NCI-H2196 (cell line): ENCODE results near the gene FAM170A.

Experiments used
- DNase-seq: peaks from one replicate; lab custom pipeline; 2025; ENCODE audit not compliant: unreplicated experiment; lab: John Stamatoyannopoulos, UW

The FAM170A gene, protein sequence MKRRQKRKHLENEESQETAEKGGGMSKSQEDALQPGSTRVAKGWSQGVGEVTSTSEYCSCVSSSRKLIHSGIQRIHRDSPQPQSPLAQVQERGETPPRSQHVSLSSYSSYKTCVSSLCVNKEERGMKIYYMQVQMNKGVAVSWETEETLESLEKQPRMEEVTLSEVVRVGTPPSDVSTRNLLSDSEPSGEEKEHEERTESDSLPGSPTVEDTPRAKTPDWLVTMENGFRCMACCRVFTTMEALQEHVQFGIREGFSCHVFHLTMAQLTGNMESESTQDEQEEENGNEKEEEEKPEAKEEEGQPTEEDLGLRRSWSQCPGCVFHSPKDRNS

DNA sequence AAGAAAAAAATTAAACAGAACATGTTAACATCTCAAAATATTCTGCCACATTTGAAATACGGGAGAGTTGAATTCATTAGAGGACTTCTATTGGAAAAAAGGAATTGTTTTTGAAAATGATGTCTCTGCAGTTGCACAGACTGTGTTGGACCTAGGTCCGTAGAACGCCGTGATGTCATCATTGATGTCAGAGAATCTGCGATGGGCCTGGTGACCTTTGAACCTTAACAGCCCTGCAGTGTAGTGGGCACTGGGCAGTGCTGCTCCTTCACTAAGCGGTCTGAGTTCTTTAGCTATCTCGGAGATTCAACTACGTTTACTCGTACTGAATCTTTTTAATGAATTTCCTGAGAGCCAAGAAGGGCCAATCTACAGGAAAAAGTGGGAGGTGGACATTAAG lies at the start of gene FAM170A:
Gene FAM170A, plus strand, starts transcription at position 220 of the 400 bp plus-strand sequence. CDS start 211 bp downstream, outside the sequence.
- no peak for DNase-seq

DNA sequence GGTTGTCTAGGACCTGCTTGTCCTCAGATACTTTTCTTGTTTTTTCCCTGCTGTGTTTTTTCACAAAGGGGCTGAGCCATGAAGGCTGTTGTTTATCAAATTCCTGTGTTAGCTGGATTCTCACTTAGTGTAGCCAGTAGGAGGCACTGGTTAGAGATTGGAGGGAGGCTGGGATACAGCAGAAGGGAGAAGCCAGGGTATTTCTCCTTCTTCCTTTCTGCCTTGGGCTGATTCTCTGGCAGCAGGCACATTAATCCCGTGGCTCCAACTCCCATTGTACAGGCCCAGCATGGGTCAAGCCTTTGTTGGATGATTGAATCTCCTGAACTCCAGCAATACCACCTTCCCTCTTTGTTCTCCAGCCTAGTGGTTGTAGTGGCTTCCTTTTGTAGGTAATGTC lies 46.4 kb upstream of the FAM170A start:
- DNase-seq = no peak

DNA sequence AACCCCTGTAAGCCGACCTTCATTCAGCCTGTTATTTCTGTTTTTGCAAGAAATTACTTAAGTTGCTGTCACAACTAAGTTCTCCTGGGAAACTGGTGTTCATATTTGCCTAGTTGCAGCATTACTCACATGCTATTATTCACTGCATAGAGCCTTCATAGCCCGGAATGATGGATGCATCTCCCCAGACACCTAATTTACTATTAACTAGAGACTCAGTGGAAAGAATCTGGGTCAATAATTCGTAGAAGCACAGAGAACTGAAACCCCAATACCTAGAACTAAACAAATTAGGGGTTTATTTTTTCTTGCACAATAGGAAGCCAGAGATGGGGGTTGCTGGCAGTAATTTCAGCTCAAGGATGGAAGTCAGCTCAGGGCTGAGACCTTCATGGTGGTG lies 45.7 kb upstream of the FAM170A start:
- DNase-seq = no peak

DNA sequence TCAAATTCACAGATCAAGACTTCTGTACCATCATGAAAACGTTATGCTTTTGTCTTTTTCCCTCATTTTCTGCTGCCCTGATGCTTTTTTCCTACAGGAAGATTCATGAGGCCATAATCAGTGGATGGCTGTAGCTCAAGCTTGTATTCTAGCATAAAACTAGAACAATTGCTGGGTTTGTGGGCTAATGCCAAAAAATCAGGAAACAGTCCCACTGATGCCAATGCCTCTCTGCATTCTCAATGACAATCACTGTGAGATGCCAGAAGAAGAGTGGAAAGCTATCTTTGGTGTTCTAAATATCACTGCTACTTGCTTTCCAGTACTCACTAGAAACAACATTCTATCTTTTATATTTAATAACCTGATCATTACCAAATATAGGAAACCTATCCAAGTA lies 33.3 kb upstream of the FAM170A start:
- DNase-seq = no peak

DNA sequence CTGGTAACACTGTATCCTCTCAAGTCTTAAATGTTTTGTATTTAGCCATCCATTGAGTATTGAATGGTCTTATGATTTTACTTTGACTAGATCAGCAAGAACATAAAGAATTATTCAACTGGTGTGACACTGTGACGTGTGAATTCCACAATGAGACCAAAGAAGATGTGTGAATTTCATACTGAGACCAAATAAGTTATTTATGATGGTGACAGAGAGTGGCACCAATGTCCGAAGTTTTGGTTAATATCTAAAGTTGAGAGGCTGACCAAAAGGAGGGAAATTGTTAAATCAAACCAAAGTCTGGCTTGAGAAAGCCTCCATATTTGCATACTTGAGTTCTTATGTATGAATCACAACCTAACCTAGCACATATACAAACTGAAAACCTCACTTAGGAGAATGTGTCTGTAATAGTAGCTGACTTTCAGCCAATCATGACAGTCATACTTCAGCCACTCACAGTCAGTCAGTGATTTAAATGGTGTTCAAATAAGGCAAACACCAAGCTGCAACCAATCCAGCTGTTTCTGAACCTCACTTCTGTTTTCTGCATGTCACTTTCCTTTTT lies 31.5 kb upstream of the FAM170A start:
- no peak for DNase-seq

DNA sequence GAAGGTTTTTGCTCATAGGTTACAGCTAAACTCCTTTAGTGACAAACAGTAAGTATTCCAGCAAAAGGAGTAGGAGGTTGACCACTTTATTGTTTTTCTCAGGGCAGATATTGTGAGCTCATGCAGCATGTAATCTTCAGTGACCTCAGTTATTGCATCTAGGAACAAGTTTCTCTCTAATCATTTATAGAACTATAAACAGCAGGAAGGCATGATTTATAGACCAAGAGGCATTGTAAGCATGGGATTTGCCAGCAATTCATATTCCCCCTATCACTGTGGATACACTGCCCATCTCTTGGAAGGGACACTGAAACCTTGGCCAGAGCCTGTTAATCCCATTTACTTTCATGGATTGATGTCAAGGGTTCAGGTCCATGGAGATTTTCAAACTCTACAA lies 15.4 kb upstream of the FAM170A start:
- no peak for DNase-seq

DNA sequence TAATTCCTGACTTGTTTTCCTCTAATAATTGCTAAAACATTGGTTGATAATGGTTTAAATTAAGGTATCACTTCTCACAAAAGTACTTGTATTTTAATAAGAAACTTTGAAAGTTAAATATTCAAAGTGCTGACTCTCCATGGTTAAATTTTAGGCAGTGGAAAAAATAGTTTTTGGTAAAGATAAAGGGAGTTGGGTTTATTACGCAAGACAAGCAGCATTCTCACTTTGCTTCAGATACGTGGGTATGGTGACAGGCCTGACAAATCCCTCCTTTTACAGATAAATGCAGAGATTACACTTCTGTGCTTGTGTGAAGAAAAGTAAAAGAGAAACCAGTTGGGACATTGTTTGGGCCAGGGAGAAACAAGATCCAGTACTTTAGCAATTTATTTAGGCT lies 14.5 kb upstream of the FAM170A start:
- DNase-seq = no peak

DNA sequence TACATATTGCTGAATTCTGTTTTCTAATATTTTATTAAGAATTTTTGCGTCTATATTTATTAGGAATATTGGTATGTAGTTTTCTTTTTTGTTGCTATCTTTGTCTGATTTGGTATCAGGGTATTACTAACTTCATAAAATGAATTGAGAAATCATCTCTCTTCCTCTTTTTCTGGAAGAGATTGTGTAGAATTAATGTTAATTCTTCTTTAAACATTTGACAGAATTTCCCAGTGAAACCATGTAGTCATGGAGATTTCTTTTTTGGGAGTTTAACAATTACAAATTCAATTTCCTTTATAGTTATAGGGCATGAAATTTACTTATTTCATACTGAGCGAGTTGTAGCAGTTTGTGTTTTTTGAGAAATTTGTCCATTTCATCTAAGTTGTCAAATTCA lies 3.3 kb upstream of the FAM170A start:
- no peak for DNase-seq

DNA sequence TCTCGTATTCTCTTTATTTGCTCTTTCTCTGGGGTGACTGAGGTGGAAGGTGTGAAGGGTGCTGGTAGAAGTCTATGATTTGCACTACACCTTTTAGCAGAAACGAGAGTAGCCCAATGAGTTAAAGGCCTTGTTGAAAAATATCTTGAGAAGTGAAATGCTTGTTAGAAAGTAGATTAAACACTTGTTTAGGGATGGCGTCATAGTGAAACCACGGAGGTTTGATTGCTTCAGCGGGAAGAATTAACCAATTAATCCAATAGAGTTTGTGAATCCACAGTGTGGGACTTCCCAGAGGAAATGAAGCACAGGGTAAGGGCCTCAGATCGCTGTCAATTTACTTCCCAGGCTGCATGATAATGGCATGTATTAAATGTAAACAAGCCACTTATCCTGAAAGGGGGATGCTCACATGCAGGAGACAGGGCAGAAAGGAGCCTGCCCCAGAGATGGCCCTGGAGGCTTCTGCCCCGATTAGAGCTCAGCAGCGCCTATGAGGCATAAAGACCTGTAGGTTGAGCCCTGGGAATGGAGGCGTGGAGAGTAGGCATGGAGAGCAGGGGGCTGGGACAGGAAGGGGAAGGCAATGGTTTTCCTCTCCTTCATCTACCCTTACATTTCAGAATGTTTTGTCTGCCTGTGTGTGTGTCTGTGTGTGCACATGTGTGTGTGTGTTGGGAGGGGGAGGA lies 1.5 kb downstream of the FAM170A start:
- DNase-seq = no peak

DNA sequence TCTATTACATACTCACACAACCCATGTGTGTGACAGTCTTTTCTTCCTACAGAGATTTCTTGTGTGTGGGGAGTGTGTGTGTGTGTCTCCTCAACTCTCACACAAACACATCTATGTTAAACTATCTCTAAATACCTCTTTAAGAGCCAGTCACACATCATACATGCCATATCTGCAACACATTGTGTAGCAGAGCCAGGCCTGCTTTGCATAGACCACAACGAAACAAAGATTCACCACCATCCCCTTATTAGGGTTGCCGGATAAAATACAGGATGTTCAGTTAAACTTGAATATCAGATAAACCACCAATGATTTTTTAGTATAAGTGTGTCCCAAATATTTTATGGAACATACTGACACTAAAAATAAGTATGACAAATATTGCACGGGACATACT lies 2.3 kb downstream of the FAM170A start:
- no peak for DNase-seq

DNA sequence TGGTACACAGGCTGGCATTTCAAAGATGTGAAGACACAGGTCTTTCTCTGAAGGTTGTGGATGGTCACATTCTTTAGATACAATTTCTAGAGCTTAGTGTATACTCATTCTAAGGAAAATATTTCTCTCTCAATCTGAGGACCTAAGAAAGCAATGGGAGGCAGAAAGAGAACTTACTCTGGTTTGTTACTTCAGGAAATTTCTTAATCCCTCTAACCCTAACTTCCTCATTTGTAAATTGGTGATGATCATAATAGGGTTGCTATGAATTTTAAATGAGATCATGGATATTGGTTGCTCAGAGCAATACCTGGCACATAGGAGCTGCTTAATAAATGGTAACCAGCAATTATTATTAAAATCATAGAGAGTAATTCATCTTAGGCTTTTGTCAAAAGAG lies 22.1 kb downstream of the FAM170A start:
- DNase-seq = no peak

DNA sequence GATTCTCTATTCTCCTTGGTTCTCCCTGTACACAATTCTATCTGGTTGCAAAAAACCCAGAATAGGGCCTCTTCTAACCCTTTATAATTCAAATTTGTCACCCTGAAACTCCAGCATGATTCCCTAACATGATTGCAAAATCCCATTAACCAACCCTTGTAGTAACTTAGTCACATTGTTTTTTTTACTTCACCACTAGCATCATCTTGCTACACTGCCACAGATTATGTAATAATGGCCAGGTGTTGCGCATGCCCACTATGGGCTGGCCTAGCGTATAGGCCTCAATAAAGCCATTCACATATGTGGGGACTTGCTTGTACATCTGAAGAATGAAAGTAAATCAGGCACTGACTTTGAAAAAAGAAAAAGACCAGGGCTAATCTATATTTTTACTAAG lies 25.7 kb downstream of the FAM170A start:
- no peak for DNase-seq

DNA sequence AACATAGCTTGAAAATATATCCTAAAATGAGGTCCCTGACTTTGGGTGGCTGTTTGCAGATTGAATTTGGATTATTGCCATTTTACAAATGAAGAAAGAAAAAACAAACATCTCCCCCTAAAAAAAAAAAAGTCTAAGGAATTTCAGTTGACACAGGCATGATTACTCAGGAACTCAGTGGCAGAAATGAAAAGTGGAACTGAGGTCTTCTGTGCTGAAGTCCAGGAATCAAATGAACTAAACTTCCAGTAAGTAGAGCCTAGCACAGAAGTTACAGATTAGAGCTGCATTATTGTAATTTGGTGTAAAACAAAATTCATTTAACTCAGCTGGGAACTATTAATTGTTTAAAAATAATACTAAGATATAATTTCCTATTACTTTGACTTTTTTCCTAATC lies 26.7 kb downstream of the FAM170A start:
- DNase-seq = no peak

DNA sequence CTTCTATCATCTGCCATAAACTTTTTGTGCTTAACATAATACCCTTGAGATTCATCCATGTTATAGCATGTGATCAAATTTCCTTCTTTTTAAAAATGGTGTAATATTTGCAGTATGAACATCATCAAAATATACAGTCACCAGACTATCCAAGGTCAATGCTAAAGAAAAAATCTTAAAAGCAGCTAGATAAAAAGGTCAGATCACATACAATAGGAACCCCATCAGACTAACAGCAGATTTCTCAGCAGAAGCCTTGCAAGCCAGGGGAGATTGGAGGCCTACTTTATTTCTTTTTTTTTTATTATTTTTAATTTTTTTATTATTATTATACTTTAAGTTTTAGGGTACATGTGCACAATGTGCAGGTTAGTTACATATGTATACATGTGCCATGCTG lies 37.2 kb downstream of the FAM170A start:
- no peak for DNase-seq

DNA sequence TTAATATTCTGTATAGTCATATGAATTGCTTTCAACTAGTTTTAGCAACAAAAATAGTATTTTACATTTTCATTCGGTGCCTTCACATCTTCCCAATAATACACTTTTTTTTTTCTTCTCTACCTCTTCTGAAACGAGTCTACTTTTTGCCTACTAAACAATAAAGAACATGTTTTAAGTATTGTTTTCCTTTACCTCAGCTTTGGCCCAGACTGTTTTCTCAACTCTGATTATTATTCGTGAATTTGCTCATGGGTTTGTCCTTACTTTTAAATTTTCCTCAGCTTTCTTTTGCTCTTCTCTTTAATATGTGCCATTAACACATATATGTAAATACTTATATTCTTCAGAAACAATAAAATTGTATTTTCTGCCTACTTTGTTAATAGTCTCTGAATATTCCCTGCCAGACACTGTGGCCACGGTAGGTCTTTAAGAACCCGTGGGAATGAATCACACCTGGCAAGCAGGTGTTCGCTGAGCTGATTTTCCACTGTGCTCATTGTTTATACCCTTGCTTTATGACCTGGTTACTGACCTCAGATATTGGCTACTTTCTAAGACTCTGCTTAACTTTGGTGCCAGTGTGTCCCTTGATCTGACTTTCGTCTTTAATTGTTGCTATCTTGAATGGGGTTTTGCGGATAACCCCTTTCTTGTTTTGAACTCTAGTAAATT lies 49.1 kb downstream of the FAM170A start:
- DNase-seq = no peak

DNA sequence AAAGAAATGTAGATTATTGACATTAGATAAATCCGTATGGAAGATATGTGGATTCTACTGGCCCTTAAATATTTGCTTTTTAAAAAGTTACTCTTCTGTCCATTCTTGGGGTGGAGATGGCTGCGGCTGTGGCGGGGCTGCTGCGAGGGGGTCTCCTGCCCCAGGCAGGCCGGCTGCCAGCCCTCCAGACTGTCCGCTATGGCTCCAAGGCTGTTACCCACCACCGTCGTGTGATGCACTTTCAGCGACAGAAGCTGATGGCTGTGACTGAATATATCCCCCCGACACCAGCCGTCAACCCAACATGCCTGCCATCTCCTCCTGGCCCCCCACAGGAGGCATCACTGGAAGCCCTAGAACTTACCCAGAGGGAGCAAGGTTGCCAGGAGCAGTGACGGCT lies 50.7 kb downstream of the FAM170A start:
- DNase-seq = no peak

DNA sequence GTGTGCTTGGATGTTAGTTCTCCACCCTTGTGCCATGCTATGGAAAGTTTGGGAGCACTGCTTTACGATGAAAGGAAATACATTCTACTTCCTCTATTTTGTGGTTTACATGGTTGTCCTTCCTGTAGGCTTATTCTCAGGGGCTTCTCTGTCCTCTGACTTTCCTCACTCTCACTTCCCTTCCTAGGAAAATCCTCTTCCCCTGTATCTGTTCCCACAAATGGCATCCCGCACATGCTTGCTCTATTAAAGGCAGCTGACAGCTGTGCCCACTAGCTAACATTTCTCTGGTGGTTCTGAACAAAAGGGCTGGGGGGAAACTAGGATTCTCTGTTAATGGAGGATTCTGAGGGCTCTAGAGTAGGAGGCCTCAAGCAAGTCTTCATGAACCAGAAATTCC lies 52.4 kb downstream of the FAM170A start:
- no peak for DNase-seq

DNA sequence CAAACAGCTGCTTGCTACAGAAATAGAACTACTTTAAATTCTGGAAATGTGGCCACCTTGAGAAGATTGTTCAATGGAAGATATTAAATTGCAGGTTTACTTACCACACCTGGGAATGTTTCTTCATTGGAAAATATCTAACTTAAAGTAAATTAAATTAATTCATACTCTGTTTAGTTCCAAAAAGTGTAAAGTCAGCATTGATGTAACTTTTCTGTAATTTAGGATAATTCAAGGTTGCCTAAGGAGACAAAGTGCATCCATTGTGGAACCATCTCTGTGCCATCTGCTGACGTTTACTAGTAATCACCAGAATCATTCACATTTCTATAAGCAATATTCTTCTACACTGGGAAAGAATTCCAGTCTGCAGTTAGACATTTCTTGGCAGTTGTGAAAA lies 53.0 kb downstream of the FAM170A start:
- DNase-seq = no peak
